22Rv1 (cell line): ENCODE results near the gene KCNG2.

Source experiments
- H3K27ac ChIP-seq: fragments of 450-650 bp; 2 replicates; pipeline ENCODE4 v1.5.1; 2017
- CTCF ChIP-seq: fragments of 450-650 bp; IDR thresholded peaks from 2 replicates; pipeline ENCODE4 v1.5.1; 2017; ENCODE audit warnings: mild to moderate bottlenecking
- ZFX ChIP-seq: fragments of 450-650 bp; IDR thresholded peaks from 2 replicates; pipeline ENCODE4 v1.6.1; 2017; ENCODE audit warnings: antibody characterized with exemption, borderline replicate concordance

The KCNG2 gene

GRCh38 chr18:79848294-79848578 is 50.5 kb downstream of the KCNG2 start:
- H3K27ac ChIP-seq: no peak overlapping the region
- TF ChIP-seq CTCF (no peak), ZFX (no peak)

- no peak overlapping the region for H3K27ac ChIP-seq
- no peak for TF ChIP-seq CTCF
These were observed 51.0 kb downstream of the KCNG2 start for GRCh38 chr18:79848579-79849327.

- TF ChIP-seq CTCF (no peak), ZFX (no peak)
- H3K27ac ChIP-seq: no peak overlapping the region
These were observed 51.8 kb downstream of the KCNG2 start for GRCh38 chr18:79849328-79850207.

GRCh38 chr18:79850731-79851130 is 53.0 kb downstream of the KCNG2 start:
- H3K27ac ChIP-seq: no peak overlapping the region
- TF ChIP-seq CTCF: no peak
- no peak for TF ChIP-seq ZFX

GRCh38 chr18:79851489-79851888 is 53.8 kb downstream of the KCNG2 start:
- H3K27ac ChIP-seq: no peak overlapping the region
- TF ChIP-seq ZFX: no peak
- TF ChIP-seq CTCF: no peak

- H3K27ac ChIP-seq: no peak overlapping the region
- TF ChIP-seq CTCF (no peak), ZFX (no peak)
These were observed 54.2 kb downstream of the KCNG2 start for GRCh38 chr18:79851950-79852349.
